ENCODE data around the gene TFDP3.

TFDP3 gene

DNA sequence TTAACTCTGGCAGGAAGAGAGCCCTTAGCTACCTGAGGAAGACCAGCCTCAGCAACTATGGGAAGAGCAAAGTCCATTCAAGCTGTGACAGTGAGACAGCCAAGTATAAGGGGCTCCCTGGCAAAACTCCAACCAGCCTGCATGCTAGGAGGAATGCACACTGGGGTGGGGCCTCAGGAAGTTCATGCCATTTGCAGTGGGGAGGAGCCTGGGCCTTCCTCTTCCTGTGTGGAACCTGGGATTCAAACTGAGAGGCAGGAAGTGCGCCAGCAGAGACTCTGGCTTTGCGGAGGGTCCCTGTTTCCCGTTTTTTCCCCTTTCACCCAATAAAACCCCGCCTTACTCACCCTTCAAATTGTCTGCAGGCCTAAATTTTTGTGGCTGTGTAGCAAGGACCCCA is 33.0 kb downstream of the TFDP3 start:
- no peak for DNase-seq

- no peak for DNase-seq
These were observed 34.3 kb downstream of the TFDP3 start for GRCh38 chrX:133183806-133184205.

DNA sequence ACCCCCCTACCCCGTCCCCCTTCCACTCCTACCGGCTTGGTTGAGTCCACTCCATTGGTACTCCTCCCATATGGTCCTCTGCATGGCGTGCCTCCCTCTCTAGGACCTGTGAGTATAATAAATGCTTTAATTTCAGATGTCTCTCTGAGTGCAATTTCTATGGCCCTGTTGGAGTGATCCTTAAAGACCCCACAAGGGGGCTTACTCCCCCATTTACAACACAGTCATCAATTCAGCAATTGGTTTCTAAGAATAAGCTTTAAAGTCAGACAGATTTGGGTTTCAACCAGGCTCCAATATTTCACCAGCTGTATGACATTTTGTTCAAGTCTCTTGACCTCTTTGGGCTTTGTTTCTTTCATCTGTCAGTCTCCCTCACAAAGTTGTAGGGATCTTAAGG is 38.7 kb downstream of the TFDP3 start:
- no peak for DNase-seq

DNA sequence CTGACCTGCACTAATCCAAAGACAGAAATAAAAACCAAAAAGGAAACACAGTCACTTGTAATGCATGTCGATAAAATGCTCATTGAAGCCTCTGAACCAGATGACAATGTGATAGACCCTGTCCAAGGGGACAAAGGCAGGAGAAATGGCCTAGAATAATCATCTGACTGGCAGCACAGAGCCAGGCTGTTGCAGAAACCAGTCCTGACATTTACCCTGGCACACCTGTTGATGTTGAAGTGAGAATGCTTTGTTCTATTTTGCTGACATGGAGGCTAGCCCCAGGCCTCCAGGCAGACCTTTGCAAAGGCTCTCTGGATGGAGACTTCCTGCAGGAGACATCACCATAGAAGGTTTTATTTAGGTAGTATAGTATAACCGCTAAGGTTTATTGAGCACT is 41.0 kb downstream of the TFDP3 start:
- DNase-seq: no peak

- DNase-seq: no peak
These were observed 42.5 kb downstream of the TFDP3 start for GRCh38 chrX:133175605-133176004.

- no peak for DNase-seq
These were observed 43.0 kb downstream of the TFDP3 start for GRCh38 chrX:133175162-133175561.

DNA sequence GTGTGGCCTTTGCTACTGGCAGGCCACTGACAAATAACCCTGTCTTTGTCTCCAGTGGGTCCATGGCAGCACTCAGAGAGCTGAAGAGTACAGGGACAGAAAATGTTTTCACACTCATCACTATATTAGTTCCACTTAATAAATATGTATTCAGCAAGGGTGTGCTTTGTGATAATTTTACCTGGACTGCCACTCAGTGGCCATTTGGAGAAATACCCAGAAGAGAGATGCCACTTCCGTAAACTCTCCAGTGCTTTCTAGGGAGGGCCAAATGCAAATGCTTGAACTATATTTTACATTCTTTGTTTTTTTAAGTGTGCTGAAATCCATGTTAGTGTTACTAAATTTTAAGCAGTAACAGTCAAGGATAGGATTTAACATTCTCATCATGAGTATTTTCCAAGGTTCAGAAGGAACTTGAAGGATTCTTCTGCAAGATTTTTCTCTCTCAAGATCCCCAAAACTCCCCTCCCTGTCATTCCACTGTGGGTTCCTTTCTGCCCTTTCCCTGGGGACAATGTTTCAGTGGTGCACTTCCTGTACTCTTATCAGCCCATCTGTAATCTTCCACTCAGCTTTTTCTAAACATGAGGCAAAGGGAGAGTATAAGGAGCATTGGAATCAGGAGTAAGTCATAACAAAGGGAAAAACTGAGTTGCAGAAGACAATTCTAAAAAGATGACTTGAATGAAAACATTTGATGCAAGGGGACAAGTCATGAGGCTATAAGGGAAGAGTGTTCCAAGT is 46.0 kb downstream of the TFDP3 start:
- no peak for DNase-seq

Data from GOT3 (cell line).